NCI-H1417 treated with DMSO at 0.1 percent for 48 hours (cell line): ENCODE measurements around the gene ROR1.
"Not testable (repeated sequence)": the region's sequence is repeated elsewhere in the genome, so short reads cannot be mapped to it uniquely, and the experiment has no call there.

Source experiments
- DNase-seq: peaks from one replicate; lab custom pipeline; 2025; lab: John Stamatoyannopoulos, UW

Gene ROR1

DNA sequence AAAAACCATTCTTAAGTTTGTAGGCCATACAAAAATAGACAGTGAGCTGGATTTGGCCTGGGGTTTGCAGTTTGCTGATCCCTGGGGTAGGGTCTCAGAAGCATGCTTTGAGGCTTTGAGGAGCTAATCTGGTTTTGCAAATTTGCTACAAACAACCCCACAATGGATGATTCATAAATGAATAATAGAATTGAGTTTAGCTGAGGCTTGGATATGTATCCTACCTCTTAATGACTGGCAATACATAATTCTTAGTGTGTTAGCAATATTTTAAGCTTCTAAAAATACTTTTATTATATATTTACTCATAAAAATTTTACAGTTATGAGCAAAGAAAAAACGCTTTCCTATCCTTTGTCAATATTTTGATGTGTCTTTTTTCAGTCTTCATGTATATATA, 50.6 kb downstream of the ROR1 start:
- no peak for DNase-seq

DNA sequence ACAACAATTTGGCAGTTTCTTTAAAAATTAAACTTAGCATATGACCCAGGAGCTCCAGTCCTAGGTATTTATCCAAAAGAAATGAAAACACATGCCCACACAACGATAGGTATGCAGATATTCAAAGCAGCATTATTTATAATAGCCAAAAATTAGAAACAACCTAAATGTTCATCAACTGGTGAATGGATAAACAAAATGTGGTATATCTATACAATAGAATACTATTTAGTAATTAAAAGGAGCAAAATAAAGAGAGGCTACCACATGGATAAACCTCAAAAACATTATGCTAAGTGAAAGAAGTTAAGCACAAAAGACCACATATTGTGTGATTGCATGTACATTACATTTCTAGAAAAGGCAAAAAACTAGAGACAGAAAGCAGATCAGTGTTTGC, 51.3 kb downstream of the ROR1 start:
- DNase-seq: no peak

DNA sequence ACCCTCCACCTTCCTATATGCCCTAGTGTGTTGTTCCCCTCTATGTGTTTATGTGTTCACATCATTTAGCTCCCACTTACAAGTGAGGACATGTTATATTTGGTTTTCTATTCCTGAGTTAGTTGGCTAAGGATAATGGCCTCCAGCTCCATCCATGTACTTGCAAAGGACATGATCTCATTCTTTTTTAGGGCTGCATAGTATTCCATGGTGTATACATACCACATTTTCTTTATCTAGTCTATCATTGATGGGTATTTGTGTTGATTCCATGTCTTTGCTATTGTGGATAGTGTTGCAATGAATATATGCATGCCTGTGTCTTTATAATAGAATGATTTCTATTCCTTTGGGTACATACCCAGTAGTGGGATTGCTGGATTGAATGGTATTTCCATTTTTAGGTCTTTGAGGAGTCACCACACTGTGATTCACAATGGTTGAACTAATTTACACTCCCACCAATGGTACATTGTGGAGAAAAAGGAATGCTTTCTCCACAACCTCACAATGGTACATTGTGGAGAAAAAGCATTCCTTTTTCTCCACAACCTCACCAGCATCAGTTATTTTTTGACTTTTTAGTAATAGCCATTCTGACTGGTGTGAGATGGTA, 52.5 kb downstream of the ROR1 start:
- DNase-seq: not testable (repeated sequence)

DNA sequence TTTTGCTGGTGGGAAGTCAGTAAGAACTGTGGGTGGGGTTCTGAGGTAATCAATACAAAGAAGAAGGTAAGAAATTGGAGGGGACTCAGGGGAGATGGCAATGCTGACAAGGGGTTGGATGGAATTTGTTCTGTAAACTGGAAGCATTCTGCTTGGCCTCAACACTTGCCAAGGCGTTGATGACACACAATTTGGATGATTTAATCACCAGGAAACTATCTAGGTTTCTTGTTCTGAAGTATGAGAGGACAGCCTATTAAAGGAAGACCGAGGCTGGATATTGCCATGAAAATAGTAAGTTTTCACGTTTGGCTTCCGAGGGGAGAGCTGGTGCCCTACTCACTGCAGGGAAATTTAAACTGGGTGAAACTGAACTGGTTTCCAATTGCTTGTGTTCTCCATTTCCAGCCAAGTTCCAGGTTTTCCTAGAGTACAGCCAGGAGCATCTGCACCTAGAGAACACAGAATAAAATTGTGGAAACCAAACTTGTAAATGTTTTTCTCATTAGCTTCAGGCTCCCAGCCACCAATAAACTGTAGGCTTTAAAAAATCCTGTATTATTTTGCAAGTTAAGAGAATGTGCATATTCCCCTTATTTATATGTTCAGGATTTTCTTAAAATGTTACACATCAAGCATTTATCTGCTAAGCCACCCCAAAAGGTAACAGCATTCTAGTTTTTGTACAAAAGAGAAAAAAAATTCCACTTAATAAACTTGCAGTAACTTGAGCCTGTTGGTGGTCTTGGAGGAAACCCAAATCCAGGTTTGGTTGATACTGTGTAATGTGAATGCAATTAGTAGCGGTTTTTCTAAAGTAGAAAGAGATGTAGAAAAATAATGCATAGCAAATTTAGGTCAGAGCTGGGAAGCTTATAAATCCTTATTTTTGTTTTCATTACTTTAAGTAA, 53.8 kb downstream of the ROR1 start:
- no peak for DNase-seq

DNA sequence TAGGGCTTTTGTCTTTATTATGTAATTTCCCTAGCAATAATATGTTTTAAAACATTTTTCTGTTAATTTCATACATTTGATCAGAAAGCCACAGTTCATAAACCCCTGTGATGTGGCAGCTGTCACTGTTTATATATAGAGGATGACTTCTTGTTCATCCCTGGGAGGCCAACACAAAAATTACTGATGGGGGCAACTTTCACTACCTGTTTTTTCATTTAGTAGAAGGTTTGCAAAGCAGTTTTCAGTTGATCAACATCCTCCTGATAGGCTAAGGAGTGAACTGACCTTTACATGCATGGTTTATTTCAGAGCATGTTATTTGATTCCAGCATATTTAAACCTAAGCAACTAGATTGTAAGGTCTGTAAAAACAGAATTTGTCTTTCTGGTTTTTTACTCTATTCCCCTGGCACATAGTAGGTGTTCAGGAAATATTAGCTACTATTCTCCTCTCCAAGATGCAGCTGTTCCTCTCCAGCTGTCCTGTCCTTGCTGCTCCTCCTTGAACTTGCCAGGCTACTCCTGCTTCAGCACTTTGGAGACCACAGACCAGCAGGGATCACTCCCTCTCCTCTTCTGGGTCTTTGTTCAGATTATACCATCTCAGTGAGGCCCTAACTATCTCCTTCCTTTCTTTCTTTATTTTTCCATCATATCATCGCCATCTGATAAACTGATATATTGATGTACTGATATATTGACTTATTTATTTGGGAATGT, 54.7 kb downstream of the ROR1 start:
- no peak for DNase-seq

DNA sequence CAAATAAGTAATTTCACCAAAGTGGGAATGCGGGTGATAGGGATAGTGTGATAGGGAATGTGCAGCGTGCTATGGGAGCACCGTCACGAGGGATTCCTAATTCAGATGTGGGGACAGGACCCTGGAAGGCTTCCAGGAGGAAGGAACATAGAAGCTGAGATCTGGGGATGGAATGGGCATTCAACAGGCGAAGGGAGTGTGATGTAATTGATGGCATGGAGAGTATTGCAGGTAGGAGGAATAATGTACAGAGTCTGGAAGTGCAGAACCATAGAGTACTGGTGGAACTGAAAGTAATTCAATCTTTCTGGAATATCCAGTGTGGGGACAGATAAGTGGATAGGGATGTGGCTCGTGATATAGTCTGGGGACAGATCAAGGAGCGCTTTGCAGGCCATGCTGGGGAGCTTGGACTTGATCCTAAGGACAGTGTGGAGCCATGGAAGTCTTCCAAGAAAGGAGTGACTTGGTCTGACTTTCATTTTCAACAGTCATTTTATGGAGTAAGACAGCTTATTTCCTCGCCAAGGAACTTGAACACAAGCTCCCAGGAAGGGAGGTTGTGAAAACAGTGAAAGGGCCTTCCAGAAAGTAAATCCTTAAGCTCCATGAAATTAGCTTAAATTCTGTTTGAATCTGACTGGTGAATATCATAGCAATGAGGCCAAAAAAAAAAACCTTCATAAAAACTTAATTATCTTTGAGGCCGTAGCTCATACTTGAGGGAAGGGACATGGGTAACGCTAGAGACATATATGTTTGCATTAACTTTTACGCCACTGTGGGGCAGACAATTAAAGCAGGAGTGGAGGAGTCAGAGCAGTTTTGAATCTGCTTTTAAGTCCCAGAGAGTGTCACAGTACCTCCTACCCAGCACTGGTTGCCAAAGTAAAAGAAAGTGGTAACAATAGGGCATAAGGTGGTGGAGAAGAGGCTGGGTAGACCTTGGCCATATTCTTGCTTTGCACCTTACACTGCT, 55.8 kb downstream of the ROR1 start:
- no peak for DNase-seq

DNA sequence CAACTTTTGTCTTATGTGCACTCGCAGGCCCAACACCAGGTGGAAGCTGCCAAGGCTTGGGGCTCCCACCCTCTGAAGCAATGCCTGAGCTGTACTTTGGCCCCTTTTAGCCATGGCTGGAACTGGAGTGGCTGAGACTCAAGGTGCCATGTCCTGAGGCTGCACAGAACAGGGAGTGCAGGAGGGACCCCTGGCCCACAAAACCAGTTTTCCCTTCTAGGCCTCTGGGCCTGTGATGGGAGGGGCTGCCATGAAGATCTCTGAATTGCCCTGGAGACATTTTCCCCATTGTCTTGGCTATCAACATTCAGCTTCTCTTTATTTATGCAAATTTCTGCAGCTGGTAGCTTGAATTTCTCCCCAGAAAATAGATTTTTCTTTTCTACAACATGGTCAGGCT, 57.6 kb downstream of the ROR1 start:
- no peak for DNase-seq

DNA sequence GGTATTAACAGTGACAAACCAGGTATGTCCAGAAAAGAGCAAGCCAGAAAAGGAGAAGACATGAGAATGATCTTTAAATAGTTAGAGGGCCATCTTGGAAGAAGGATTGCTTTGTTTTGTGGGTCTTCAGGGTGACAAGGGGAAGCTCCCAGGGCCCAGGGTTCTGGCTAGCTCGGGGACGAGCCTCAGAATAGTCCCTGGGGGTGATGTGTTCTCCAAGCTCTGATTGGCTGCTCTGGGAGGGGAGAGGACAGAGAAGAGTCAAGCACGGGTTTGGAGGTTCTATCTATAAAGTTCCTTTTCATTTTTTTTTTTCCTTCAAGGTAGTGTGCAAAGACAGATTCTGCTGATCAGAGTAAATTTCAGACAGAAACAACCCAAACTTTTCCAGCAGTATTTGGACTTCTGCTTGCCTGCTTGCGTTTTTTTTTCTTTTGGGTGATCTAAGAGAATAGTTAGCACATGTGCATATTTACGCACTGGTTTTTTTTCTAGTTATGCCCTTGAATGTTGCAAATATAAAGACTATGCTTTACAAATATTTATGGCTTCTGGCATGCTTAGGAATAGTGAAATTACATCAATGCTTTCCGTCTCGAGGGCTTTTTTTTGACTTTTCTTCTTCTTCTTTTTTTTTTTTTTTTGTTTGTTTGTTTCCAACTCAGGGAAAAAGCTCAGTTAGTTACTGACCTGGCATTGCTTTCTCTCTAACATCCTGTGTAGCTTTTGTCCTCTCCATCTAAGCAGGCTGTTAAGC, 59.7 kb downstream of the ROR1 start:
- DNase-seq: no peak

DNA sequence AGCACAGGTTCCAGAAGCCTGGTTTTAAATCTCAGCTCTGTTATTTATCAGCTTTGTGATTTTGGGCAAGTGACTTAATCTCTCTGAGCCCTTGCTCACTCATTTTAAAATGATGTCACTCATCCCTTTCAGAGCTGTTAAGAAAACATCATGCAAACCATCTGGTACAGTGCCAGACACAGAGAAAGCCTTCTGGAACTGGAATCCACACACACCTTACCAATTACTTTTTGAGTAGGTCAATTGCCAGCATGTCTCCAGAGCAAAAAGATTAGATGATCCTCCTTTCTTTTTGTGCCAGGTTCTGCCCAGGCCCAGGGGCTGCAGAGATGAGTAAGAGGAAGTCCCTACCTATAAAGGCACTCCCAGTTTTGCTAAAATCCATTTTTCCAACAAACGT, 61.3 kb downstream of the ROR1 start:
- DNase-seq: no peak

DNA sequence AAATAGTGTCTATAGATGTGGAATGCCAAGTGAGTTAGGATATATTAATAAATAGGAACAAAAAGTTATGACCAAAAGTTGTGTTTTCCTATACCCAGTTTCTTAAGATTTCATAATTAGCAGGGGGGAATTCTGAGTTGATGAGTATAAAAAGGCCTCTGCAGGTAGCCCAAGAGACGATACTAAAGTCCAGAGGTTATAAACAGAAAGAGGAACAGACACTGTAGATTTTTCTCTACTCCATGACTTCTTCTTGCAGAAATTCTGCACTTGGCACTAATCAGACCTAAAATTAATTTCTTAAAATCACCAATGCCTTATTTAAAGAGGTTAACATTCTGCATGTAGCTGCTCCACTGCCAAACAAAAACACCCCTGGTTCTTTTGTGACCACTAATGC, 62.6 kb downstream of the ROR1 start:
- DNase-seq: no peak

DNA sequence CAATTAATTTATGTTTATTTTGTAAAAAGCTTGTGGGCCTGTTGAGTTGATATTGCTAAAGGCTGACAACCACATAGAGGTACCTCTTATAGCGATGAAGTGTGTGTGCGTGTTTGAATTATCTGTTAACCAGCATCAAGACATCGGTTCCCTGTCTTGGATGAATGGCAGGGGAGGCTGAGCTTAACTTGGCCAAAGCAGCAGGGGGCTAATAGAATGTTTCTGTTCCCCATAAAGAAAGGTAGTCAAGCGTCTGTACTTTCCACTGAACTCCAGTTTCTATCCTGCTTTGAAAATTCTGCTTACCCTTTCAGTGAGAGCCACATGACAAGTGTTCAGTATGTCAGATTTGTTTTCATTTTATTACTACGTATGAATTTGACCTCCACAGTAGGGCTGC, 63.0 kb downstream of the ROR1 start:
- no peak for DNase-seq

DNA sequence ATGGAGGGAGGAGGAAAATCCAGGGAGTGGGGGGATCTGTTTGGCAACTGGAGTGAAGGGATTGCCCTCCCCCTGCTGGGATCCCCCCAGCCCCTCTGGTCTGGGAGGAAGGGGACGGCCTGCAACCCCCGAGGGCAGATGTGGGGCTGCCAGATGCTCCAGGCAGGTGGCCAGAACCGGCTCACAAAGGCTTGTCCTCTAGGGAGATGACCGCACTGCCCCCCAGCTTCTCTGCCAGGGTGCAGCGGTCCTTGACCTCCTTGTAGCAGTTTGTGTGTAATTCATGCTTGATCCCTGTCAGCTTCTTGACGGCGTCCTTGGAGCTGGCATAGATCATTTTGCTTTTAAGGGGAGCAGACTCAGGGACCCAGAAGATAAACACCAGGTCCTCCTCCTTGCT, 69.2 kb downstream of the ROR1 start:
- no peak for DNase-seq

DNA sequence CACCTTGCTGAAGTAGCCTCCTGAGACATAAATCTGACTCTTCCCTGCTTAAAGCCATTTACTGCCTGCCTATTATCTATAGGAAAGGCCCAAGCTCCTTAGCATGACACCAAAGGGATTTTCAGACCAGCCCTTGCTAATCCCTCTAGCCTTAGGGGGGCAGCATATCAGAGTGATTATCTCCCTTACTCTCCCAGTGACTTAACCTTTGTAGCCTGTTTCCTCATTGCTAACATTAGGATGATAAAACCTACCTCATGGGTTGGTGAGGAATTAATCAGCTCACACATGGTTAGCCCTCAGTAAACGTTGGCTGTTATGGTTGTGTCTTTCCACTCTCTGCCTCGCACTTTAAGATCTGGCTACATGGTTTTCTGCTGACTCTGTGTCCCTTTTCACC, 70.1 kb downstream of the ROR1 start:
- DNase-seq: no peak

DNA sequence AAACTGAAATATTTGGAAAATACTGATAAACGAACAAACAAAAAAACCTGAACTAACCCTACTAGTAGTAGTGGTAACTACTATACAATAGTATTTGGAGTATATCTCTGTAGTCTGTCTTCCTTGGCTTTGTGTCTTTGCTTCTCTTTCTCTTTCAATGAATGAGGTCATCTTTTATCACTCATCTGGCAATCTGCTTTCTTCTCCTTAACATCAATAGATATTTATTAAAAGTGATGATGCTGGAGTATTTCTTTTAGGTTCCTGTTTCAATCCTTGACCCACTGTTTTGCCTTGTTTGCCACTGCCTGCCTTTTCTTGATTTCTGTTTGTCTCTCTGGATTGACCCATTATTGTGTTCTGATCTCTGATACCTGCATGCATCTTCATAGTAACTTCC, 71.5 kb downstream of the ROR1 start:
- DNase-seq: no peak

DNA sequence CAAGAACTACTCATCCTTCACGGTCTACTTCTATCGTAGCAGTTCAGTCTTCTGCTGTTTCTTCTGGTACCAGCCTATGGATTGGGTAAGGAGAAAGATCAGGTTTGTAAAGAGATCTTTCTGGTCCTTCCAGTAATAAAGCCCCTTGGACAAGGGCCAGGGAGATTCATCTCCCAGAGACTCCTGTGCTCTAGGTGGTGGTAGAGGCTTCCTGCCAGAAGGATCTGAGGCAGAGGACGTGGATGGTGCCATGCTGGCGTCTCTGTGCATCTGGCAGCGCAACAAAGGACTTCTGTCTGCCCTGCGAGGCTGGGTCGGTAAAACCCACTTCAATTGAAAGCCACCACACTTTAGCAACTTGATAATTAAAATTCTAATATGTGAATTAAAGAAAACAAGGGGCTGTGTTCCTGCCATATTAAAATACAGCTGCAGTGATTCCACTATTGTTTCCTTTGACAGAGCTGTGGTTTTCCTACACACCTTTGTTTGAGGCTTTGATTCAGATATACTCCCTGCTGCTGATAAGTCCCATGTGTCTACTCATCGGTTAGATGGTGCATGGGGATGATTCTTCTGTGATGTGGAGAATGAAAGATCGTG, 73.6 kb downstream of the ROR1 start:
- DNase-seq: no peak

DNA sequence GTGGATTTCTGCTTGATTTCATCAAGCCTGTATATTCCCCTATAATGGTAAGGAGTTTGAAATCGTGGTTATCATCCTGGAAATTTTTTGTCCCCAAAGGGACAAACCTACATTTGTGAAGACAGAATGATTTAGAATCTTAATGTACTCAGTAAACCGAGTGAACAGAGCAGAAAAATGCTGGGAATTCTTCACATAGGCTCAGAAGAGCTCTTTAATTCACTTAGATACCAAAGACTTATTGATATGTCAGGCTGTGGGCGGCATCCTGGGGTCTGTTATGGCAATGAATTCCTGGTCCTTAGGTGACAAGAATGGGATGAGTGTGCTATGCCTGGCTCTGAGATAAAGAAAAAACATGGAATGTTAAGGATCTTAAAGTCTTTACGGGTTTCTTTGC, 74.9 kb downstream of the ROR1 start:
- DNase-seq: no peak

DNA sequence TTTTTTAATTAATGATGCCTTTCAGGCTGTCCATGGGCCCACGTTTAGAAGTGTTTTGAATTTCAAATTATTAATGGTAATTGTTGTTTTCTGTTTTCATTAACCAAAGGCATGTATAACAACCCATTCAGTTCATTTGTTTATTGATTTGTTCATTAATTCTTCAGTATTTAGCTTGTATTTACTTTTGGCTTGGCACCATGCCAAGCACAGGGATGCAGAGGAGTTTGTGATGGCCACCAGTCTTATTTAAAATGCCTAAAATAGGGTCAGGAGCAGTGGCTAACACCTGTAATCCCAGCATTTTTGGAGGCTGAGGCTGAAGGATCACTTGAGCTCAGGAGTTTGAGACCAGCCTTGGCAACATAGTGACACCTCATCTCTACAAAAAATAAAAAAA, 75.3 kb downstream of the ROR1 start:
- DNase-seq: no peak

DNA sequence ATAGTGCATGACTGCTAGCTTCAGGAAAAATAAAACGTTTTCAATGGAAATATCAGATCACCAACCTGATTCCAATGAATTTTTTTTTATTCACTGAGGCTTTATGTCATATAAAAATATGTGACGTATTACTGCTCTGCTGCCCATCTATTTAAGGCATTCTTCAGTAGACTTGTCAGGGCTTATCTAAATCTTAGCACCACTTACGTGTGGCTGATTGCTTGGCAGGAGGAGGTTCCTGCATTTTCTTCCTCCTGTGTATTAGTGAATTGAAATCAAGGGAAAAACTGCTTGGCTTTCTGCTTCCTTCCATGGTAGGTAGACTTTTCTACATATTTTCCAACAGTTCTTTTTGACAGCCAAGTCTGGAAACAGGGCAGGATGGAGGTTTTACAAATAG, 80.3 kb downstream of the ROR1 start:
- no peak for DNase-seq

DNA sequence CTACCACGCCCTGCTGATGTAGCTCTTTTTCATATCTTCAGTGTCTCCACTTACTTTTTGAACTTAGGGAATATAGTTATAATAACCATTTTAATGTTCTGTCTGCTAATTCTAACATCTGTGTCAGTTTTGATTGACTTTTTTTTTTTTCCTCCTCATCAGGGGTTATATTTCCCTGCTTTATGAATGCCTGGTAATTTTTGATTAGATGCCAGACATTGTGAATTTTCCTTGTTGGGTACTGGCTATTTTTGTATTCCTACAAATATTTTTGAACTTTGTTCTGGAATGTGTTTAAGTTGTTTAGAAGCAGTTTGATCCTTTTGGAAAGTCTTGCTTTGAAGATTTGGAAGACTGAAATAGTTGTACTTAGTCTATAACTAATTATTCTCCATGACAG, 82.1 kb downstream of the ROR1 start:
- no peak for DNase-seq

DNA sequence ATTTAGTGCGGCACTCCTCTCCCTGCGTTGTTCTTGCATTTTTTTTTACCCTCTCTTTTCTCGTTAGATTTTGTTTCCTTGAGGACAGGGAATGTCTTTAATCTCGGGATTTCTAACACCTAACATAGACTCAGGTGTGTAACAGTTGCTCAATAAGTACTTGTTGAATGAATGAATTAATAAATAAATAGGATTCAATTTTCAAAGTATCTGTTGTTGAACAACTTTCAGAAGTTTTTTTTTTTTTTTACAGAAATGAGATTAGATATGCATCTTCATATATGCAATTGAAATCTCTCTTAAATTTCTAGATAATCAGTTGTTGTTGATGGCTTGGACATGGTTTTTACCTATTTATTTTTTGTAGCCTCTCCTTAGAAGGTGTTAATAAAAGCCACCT, 83.1 kb downstream of the ROR1 start:
- DNase-seq: no peak

DNA sequence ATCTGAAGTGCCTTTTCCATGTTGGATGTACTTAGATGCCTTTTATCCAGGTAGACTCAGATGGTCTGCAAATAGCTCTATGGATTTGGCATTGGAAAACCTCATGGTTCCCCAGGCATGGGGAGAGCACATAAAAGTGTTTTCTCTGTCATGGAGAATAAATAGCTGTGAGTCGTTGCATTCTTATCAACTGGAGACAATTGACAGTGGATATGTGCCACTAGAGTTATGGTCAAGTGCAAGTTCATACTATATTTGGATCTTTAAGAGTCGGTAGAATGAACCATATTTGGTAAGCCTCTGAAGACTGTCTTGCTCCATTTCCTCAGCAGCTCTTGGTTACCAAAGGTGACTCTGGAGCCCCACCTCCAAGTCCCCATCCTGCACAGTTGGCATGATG, 83.7 kb downstream of the ROR1 start:
- no peak for DNase-seq
